Activated CD8-positive, alpha-beta memory T cell treated with anti-CD3 and anti-CD28 coated beads for 48 hours (primary cell): ENCODE measurements around the gene PLCH1.

Experiments
- DNase-seq, 3 experiments: peaks; one replicate each; pipeline ENCODE4 v3.0.0-alpha.2; 2020; ENCODE audit warnings: low read depth in 2 of 3, low spot score in 2 of 3

Gene PLCH1

GRCh38 chr3:155554777-155555451 is 190.0 kb downstream of the PLCH1 start:
- DNase-seq = no peak

- no peak for DNase-seq
These were observed 191.1 kb downstream of the PLCH1 start for GRCh38 chr3:155553780-155554179.

- DNase-seq = no peak
These were observed 191.5 kb downstream of the PLCH1 start for GRCh38 chr3:155553326-155553725.

- no peak for DNase-seq
These were observed 194.5 kb downstream of the PLCH1 start for GRCh38 chr3:155550391-155550790.

GRCh38 chr3:155549087-155549486 is 195.8 kb downstream of the PLCH1 start:
- no peak for DNase-seq

- DNase-seq = no peak
These were observed 196.7 kb downstream of the PLCH1 start for GRCh38 chr3:155548195-155548594.

- no peak for DNase-seq
These were observed 209.8 kb downstream of the PLCH1 start for GRCh38 chr3:155535098-155535497.

GRCh38 chr3:155528579-155528978 is 216.3 kb downstream of the PLCH1 start:
- DNase-seq = no peak

GRCh38 chr3:155525324-155525833 is 219.5 kb downstream of the PLCH1 start:
- DNase-seq = no peak

- DNase-seq = no peak
These were observed 224.4 kb downstream of the PLCH1 start for GRCh38 chr3:155520463-155520862.

GRCh38 chr3:155519078-155519477 is 225.8 kb downstream of the PLCH1 start:
- no peak for DNase-seq

GRCh38 chr3:155517903-155518302 is 227.0 kb downstream of the PLCH1 start:
- DNase-seq = no peak

GRCh38 chr3:155516439-155516838 is 228.4 kb downstream of the PLCH1 start:
- no peak for DNase-seq

- DNase-seq = no peak
These were observed 232.0 kb downstream of the PLCH1 start for GRCh38 chr3:155512867-155513261.

GRCh38 chr3:155512175-155512866 is 232.6 kb downstream of the PLCH1 start:
- no peak for DNase-seq

- DNase-seq = no peak
These were observed 240.2 kb downstream of the PLCH1 start for GRCh38 chr3:155504682-155505081.

GRCh38 chr3:155502630-155503029 is 242.2 kb downstream of the PLCH1 start:
- DNase-seq = no peak

GRCh38 chr3:155500194-155500818 is 244.6 kb downstream of the PLCH1 start:
- DNase-seq = no peak

GRCh38 chr3:155497930-155498647 is 246.8 kb downstream of the PLCH1 start:
- DNase-seq = no peak

- DNase-seq = no peak
These were observed 248.7 kb downstream of the PLCH1 start for GRCh38 chr3:155496206-155496605.

- no peak for DNase-seq
These were observed 249.5 kb downstream of the PLCH1 start for GRCh38 chr3:155495387-155495786.

GRCh38 chr3:155494332-155494731 is 250.5 kb downstream of the PLCH1 start:
- DNase-seq = no peak
